IMR-90 (cell line): ENCODE data around the gene UCHL1. TPM values are rescaled to one million over a fixed set of nuclear protein-coding genes. Genes with fewer than 3 reads are reported as not detected.

Experiments
- ATAC-seq: fragments of 200-7000 bp; cut with Tn5 transposase; 2 replicates; pipeline ENCODE4 v1.9.1; 2020; ENCODE audit warnings: low read depth, mild to moderate bottlenecking, moderate library complexity
- BruUV-seq: library from RNA; stranded (reverse); fragments of 400-500 nt; replicated peaks from 2 replicates; lab custom pipeline; 2021; lab: Mats Ljungman, UMichigan
- CTCF ChIA-PET: fragments of 300-600 bp; formaldehyde crosslinking; extraction: SDS; loops from one replicate; lab custom pipeline; 2021; ENCODE audit warnings: antibody characterized with exemption; lab: Yijun Ruan, JAX
- POLR2A ChIA-PET: fragments of 300-600 bp; sonication (Branson Sonifier 250); formaldehyde crosslinking; loops from one replicate; lab custom pipeline; 2022; ENCODE audit warnings: antibody characterized with exemption; ENCODE audit not compliant: unreplicated experiment; lab: Charles Lee
- DNase-seq: peaks from one replicate; pipeline ENCODE4 v3.0.0; 2013
- H2AFZ ChIP-seq: replicated peaks from 2 replicates; pipeline ENCODE3; 2013; ENCODE audit warnings: low read length, mild to moderate bottlenecking; ENCODE audit not compliant: poor library complexity
- H2AK5ac ChIP-seq: 2 replicates; pipeline ENCODE4 v1.6.1; 2013; ENCODE audit warnings: low read depth, low read length, inconsistent platforms
- H2AK9ac ChIP-seq: replicated peaks from 2 replicates; pipeline ENCODE3; 2013; ENCODE audit warnings: mild to moderate bottlenecking, low read depth, low read length, moderate library complexity; ENCODE audit not compliant: poor library complexity
- H2BK120ac ChIP-seq: 2 replicates; pipeline ENCODE4 v1.6.1; 2013; ENCODE audit warnings: low read depth, low read length, inconsistent platforms
- H2BK15ac ChIP-seq: 3 replicates; pipeline ENCODE4 v1.6.1; 2013; ENCODE audit warnings: low read depth, low read length, inconsistent platforms
- H2BK20ac ChIP-seq: 2 replicates; pipeline ENCODE4 v1.6.1; 2013; ENCODE audit warnings: low read depth, mild to moderate bottlenecking, inconsistent platforms, low read length, moderate library complexity
- H2BK5ac ChIP-seq: 2 replicates; pipeline ENCODE4 v1.6.1; 2013; ENCODE audit warnings: mild to moderate bottlenecking, low read depth, low read length, inconsistent platforms; ENCODE audit not compliant: poor library complexity, severe bottlenecking
- H3K14ac ChIP-seq: replicated peaks from 2 replicates; pipeline ENCODE4 v1.6.1; 2013; ENCODE audit warnings: low read depth, low read length, inconsistent platforms
- H3K18ac ChIP-seq: 2 replicates; pipeline ENCODE4 v1.6.1; 2013; ENCODE audit warnings: low read depth, low read length, control low read depth
- H3K23ac ChIP-seq: 2 replicates; pipeline ENCODE4 v1.6.1; 2013; ENCODE audit warnings: low read depth, low read length, inconsistent platforms
- H3K27ac ChIP-seq: 2 replicates; pipeline ENCODE4 v1.5.1; 2013; ENCODE audit warnings: mild to moderate bottlenecking, control low read depth, low read length; ENCODE audit not compliant: insufficient read depth
- H3K27me3 ChIP-seq: 2 replicates; pipeline ENCODE4 v1.6.1; 2013; ENCODE audit warnings: low read length; ENCODE audit not compliant: control insufficient read depth, insufficient read depth
- H3K36me3 ChIP-seq: 2 replicates; pipeline ENCODE4 v1.6.1; 2013; ENCODE audit warnings: low read length, mixed read lengths; ENCODE audit not compliant: control insufficient read depth, insufficient read depth
- H3K4ac ChIP-seq: 2 replicates; pipeline ENCODE4 v1.6.1; 2013; ENCODE audit warnings: low read depth, low read length, inconsistent platforms
- H3K4me1 ChIP-seq: 2 replicates; pipeline ENCODE4 v1.6.1; 2013; ENCODE audit warnings: low read length, mixed read lengths; ENCODE audit not compliant: control insufficient read depth, insufficient read depth
- H3K4me2 ChIP-seq: 2 replicates; pipeline ENCODE4 v1.6.1; 2013; ENCODE audit warnings: low read depth, mild to moderate bottlenecking, control low read depth, low read length, moderate library complexity
- H3K4me3 ChIP-seq: 2 replicates; pipeline ENCODE4 v1.5.1; 2013; ENCODE audit warnings: low read depth, mild to moderate bottlenecking, control low read depth, low read length, moderate library complexity; ENCODE audit not compliant: insufficient read depth
- H3K56ac ChIP-seq: 2 replicates; pipeline ENCODE4 v1.6.1; 2013; ENCODE audit warnings: low read length, inconsistent platforms; ENCODE audit not compliant: insufficient read depth; ENCODE audit errors: extremely low read depth
- H3K79me1 ChIP-seq, 2 experiments: 2 replicates each; pipeline ENCODE4 v1.6.1; 2013; ENCODE audit warnings: low read length in 2 of 2, inconsistent platforms in 1 of 2, low read depth in 1 of 2
- H3K9ac ChIP-seq: 2 replicates; pipeline ENCODE4 v1.6.1; 2013; ENCODE audit warnings: low read depth, low read length, control low read depth
- H3K9me1 ChIP-seq: 2 replicates; pipeline ENCODE4 v1.6.1; 2013; ENCODE audit warnings: low read length, inconsistent platforms; ENCODE audit not compliant: insufficient read depth
- H3K9me3 ChIP-seq: 2 replicates; pipeline ENCODE4 v1.6.1; 2013; ENCODE audit warnings: low read length; ENCODE audit not compliant: control insufficient read depth, insufficient read depth
- H4K20me1 ChIP-seq: 2 replicates; pipeline ENCODE4 v1.6.1; 2013; ENCODE audit warnings: low read length, inconsistent platforms; ENCODE audit not compliant: insufficient read depth
- H4K5ac ChIP-seq: 2 replicates; pipeline ENCODE4 v1.6.1; 2013; ENCODE audit warnings: mild to moderate bottlenecking, low read depth, low read length, control low read depth
- H4K8ac ChIP-seq, 2 experiments: 2 replicates each; pipeline ENCODE4 v1.6.1; 2013; ENCODE audit warnings: low read depth in 2 of 2, low read length in 2 of 2, control low read depth in 1 of 2, inconsistent platforms in 1 of 2
- H4K91ac ChIP-seq: 2 replicates; pipeline ENCODE4 v1.6.1; 2013; ENCODE audit warnings: low read depth, low read length, inconsistent platforms; ENCODE audit not compliant: insufficient read depth
- CEBPB ChIP-seq: IDR thresholded peaks from 2 replicates; pipeline ENCODE4 v1.6.1; 2012; ENCODE audit warnings: low read depth, low read length, improper control_type of control experiment
- CHD1 ChIP-seq: IDR thresholded peaks from 2 replicates; pipeline ENCODE4 v1.6.1; 2012; ENCODE audit warnings: low read depth, low read length, improper control_type of control experiment
- FOS ChIP-seq: fragments of 150-350 bp; IDR thresholded peaks from 2 replicates; pipeline ENCODE4 v1.6.1; 2016; ENCODE audit warnings: low read depth, low read length
- MAFK ChIP-seq: IDR thresholded peaks from 2 replicates; pipeline ENCODE4 v1.6.1; 2012; ENCODE audit warnings: low read depth, low read length, improper control_type of control experiment
- MAZ ChIP-seq: IDR thresholded peaks from 2 replicates; pipeline ENCODE4 v1.6.1; 2012; ENCODE audit warnings: low read depth, mild to moderate bottlenecking, low read length, improper control_type of control experiment, moderate library complexity, borderline replicate concordance
- MXI1 ChIP-seq: IDR thresholded peaks from 2 replicates; pipeline ENCODE4 v1.6.1; 2012; ENCODE audit warnings: low read depth, mild to moderate bottlenecking, low read length, moderate library complexity, borderline replicate concordance
- NFE2L2 ChIP-seq: fragments of 150-350 bp; IDR thresholded peaks from 2 replicates; pipeline ENCODE4 v1.6.1; 2016; ENCODE audit warnings: low read depth, mild to moderate bottlenecking, low read length
- RAD21 ChIP-seq: IDR thresholded peaks from 2 replicates; pipeline ENCODE4 v1.6.1; 2012; ENCODE audit warnings: low read length, improper control_type of control experiment
- RCOR1 ChIP-seq: IDR thresholded peaks from 2 replicates; pipeline ENCODE4 v1.6.1; 2012; ENCODE audit warnings: mild to moderate bottlenecking, low read length, improper control_type of control experiment; ENCODE audit not compliant: insufficient replicate concordance
- RFX5 ChIP-seq: IDR thresholded peaks from 2 replicates; pipeline ENCODE4 v1.8.0; 2012; ENCODE audit warnings: low read depth, mild to moderate bottlenecking, low read length, moderate library complexity
- WGBS, 2 experiments: methylation state at CpG; one replicate each; pipeline versions ENCODE4 v1.1.5 to v1.1.7; 2013; ENCODE audit warnings: missing lambda C conversion rate in 2 of 2; ENCODE audit not compliant: insufficient read length in 1 of 2; ENCODE audit errors: extremely low coverage in 2 of 2; 5-methylcytosine and 5-hydroxymethylcytosine counted together
- dilution Hi-C: fragments of 300-500 bp; cut with HindIII; formaldehyde crosslinking; loops from one replicate; pipeline ENCODE4 v1.14.3; 2018; ENCODE audit warnings: low sequenced_read_pairs; ENCODE audit not compliant: unreplicated experiment
- in situ Hi-C: fragments of 300-500 bp; cut with MboI; formaldehyde crosslinking; loops from 3 replicates; pipeline ENCODE4 v1.14.3; 2019; ENCODE audit warnings: low sequenced_read_pairs, inconsistent platforms, mixed read lengths
- intact Hi-C: fragments of 100-400 bp; cut with micrococcal nuclease; formaldehyde crosslinking; loops from 2 replicates; pipeline ENCODE4 v1.10.0; 2022
- polyA plus RNA-seq, 3 experiments: library from polyadenylated mRNA; depleted of rRNA; stranded (reverse); fragments of >200 nt; gene quantifications; 2 replicates each; pipeline ENCODE4 v1.2.3, GENCODE V29; 2012; ENCODE audit warnings: low replicate concordance in 1 of 3
- total RNA-seq: library from RNA; depleted of rRNA; stranded (reverse); fragments of >200 nt; gene quantifications from 2 replicates; pipeline ENCODE4 v1.2.3, GENCODE V29; 2012
- TF ChIP-seq, protein P1 (sequence below): conservative IDR thresholded peaks from 2 replicates; pipeline ENCODE4 v1.5.1; 2012; ENCODE audit warnings: mild to moderate bottlenecking, low read depth, low read length, improper control_type of control experiment
- TF ChIP-seq, protein P2 (sequence below): fragments of 150-350 bp; IDR thresholded peaks from 2 replicates; pipeline ENCODE4 v1.6.1; 2016; ENCODE audit warnings: low read depth, mild to moderate bottlenecking, low read length, moderate library complexity, borderline replicate concordance

The UCHL1 gene
- total and polyA plus RNA-seq, 2 of the 4 experiments (the other 2 are of a cell fraction), result 972 to 2,118 TPM

DNA sequence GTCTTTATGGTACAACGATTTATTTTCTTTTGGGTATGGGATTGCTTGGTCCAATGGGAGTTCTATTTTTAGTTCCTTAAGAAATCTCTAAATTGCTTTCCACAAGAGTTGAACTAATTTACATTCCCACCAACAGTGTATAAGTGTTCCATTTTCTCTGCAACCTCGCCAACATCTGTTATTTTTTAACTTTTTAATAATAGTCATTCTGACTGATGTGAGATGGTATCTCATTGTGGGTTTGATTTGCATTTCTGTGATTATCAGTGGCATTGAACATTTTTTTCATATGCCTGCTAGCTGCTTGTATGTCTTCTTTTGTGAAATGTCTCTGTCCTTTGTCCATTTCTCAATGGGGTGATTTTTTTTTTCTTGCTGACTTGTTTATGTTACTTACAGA lies 42.8 kb downstream of the UCHL1 start:
- no peak overlapping the region for H2AK9ac ChIP-seq
- in situ Hi-C loops, result no loop called here
- CTCF ChIA-PET, result no interaction called here

More for the DNA sequence above, 42.8 kb downstream of the UCHL1 start:
- Histone ChIP-seq H3K4me3 (no peak overlapping the region), H2AFZ (no peak overlapping the region), H4K91ac (no peak overlapping the region), H2BK120ac (no peak overlapping the region), H3K14ac (no peak overlapping the region), H2BK5ac (no peak overlapping the region), H3K27ac (no peak overlapping the region), H3K79me1 (no peaks in the 10 kb centered on the region), H3K56ac (no peak overlapping the region), H3K4me1 (no peaks in the 10 kb centered on the region), H4K5ac (no peak overlapping the region), H3K9ac (no peak overlapping the region), H3K9me3 (0 out of 2 replicates have a peak, but pooled peaks cover 1% of the 10 kb centered on the region), H3K23ac (no peak overlapping the region), H3K36me3 (no peaks in the 10 kb centered on the region), H3K18ac (no peak overlapping the region), H3K4me2 (no peak overlapping the region), H2BK15ac (no peak overlapping the region), H3K27me3 (peaks cover 6% of the 10 kb centered on the region), H3K9me1 (no peaks in the 10 kb centered on the region), H4K20me1 (no peaks in the 10 kb centered on the region), H2AK5ac (no peak overlapping the region), H2BK20ac (no peak overlapping the region), H3K4ac (no peak overlapping the region), H4K8ac (no peak overlapping the region)
- intact Hi-C loops, result no loop called here
- no TSS peak for BruUV-seq
- no CpG with 5 or more reads among the region's 2 CpGs for WGBS, 2 experiments
- dilution Hi-C loops, result no loop called here
- no peak for ATAC-seq
- TF ChIP-seq FOS, result no peak
- TF ChIP-seq NFE2L2, result no peak
- TF ChIP-seq CHD1, result no peak
- TF ChIP-seq, protein P1, sequence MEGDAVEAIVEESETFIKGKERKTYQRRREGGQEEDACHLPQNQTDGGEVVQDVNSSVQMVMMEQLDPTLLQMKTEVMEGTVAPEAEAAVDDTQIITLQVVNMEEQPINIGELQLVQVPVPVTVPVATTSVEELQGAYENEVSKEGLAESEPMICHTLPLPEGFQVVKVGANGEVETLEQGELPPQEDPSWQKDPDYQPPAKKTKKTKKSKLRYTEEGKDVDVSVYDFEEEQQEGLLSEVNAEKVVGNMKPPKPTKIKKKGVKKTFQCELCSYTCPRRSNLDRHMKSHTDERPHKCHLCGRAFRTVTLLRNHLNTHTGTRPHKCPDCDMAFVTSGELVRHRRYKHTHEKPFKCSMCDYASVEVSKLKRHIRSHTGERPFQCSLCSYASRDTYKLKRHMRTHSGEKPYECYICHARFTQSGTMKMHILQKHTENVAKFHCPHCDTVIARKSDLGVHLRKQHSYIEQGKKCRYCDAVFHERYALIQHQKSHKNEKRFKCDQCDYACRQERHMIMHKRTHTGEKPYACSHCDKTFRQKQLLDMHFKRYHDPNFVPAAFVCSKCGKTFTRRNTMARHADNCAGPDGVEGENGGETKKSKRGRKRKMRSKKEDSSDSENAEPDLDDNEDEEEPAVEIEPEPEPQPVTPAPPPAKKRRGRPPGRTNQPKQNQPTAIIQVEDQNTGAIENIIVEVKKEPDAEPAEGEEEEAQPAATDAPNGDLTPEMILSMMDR, result no peak
- TF ChIP-seq MAFK, result no peak
- TF ChIP-seq RCOR1, result no peak
- TF ChIP-seq CEBPB, result no peak
- TF ChIP-seq RAD21, result no peak
- TF ChIP-seq RFX5, result no peak
- TF ChIP-seq, protein P2, sequence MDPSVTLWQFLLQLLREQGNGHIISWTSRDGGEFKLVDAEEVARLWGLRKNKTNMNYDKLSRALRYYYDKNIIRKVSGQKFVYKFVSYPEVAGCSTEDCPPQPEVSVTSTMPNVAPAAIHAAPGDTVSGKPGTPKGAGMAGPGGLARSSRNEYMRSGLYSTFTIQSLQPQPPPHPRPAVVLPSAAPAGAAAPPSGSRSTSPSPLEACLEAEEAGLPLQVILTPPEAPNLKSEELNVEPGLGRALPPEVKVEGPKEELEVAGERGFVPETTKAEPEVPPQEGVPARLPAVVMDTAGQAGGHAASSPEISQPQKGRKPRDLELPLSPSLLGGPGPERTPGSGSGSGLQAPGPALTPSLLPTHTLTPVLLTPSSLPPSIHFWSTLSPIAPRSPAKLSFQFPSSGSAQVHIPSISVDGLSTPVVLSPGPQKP, result no peak
- no peak for TF ChIP-seq MXI1
- no peak for TF ChIP-seq MAZ
- no peak for DNase-seq
- POLR2A ChIA-PET, result no interaction called here
